Renal cortical epithelial cell (primary cell): ENCODE measurements around the gene KIFAP3. TPM values are rescaled to one million over a fixed set of nuclear protein-coding genes. Genes with fewer than 3 reads are reported as not detected.
A peak's percentile ranks its signal among the peaks of the same experiment; 100 is the strongest.
"Not testable (repeated sequence)": the region's sequence is repeated elsewhere in the genome, so short reads cannot be mapped to it uniquely, and the experiment has no call there.

ENCODE experiments used
- DNase-seq: peaks from one replicate; pipeline ENCODE4 v3.0.0-alpha.2; 2011; ENCODE audit warnings: low read depth
- total RNA-seq: library from RNA; depleted of rRNA; stranded (reverse); fragments of >200 nt; gene quantifications from 2 replicates; pipeline ENCODE4 v1.2.3, GENCODE V29; 2014

KIFAP3 gene
- total RNA-seq, 1 donor from 2014 or later, result 55.7 TPM

DNA sequence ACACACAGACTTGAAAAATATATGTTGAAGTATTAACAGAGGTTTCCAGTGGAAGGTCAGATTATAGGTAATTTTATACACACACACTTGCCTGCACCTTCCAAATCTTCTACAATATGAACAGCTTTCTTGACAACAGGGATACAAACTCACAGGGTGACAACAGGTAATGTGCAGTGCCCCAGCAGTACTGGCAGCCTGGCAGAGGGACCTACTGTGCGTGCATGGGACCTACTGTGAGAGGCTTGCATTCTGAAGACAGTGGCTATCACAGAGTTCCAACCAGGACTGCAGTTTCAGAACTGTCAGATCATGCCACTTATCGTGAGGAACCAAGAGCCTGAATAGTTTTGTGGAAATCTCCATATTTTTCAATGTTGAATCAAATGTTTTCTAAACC, 184.6 kb downstream of the KIFAP3 start:
- DNase-seq, result no peak

DNA sequence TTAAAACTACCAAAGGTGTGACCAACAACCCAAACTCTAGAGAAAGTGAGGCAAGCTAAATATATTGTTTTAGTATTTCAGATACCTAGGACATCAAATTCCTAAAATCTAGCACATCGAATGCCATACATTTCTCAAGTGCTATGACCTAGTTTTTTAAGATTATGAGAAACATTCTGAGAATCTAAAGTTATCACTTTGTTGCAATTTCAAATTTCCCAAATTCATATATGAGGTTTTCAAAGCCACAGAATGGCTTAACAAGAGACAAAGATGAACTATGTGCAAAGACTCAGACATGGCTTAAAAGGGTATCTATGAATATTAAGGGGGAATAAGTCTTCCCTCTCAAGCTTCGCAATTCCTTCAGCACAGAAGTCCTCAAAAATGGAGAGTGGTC, 187.6 kb downstream of the KIFAP3 start:
- DNase-seq, result no peak

DNA sequence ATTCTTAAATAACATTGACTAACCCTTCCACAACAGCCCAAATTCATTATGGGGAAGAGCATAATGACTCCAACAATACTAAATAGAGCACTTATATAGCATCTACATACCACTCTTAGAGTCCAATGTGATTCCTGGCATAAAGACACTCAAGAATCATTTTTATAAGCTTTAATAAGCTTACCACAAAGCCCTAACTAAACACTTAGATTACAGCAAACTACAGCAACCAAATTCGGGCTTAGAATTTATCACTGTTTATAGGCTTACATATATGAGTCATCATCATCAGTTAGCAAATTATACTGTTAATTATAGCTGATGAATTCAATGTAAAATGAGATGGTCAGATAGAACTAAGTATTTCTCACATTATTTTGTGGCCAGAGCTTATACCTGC, 188.1 kb downstream of the KIFAP3 start:
- DNase-seq, result no peak

DNA sequence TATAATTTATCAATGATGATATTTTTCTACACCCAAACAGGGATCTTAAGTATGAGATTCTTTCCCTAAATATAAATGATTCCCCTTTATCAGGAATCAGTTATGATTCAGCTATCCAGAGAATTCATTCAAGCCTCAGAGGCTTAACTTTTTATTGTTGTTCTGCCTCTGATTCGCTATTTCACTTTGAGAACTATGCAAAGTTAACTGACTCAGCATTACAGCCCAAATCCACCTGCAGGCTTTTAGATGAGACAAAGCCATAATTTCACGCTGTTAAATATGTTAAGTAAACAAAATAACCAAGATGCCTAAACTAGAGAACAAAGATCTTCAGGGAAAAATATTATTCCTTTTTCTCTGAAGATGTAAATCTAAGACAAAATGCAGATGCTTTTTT, 189.3 kb downstream of the KIFAP3 start:
- DNase-seq, result peak; percentile 29

DNA sequence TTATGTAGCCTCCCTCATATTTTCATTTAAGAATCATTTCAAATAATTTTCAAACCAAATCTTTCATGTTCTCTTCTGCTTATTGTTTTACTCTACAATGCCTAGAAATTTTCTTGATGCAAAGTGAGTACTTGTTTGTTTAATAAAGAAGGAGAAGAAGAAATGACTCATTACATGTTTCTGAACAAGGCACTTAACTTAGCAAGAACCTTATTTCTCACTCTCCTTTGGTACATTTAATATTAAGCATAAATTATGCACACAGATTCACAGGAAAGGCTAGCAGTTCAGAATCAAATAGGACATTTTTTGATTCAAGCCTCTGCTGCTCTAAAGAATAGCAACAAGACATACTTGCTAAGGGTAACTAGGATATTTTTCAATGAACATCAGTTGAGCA, 189.9 kb downstream of the KIFAP3 start:
- peak; percentile 66 for DNase-seq

DNA sequence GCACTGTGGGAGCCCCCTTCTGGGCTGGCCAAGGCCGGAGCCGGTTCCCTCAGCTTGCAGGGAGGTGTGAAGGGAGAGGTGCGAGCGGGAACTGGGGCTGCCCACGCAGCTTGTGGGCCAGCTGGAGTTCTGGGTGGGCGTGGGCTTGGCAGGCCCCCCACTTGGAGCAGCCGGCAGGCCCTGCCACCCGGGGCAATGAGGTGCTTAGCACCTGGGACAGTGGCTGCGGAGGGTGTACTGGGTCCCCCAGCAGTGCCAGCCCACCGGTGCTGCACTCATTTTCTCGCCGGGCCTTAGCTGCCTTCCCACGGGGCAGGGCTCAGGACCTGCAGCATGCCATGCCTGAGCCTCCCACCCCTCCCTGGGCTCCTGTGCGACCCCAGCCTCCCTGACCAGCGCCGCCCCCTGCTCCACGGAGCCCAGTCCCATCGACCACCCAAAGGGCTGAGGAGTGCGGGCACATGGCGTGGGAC, 192.4 kb downstream of the KIFAP3 start:
- no peak for DNase-seq

DNA sequence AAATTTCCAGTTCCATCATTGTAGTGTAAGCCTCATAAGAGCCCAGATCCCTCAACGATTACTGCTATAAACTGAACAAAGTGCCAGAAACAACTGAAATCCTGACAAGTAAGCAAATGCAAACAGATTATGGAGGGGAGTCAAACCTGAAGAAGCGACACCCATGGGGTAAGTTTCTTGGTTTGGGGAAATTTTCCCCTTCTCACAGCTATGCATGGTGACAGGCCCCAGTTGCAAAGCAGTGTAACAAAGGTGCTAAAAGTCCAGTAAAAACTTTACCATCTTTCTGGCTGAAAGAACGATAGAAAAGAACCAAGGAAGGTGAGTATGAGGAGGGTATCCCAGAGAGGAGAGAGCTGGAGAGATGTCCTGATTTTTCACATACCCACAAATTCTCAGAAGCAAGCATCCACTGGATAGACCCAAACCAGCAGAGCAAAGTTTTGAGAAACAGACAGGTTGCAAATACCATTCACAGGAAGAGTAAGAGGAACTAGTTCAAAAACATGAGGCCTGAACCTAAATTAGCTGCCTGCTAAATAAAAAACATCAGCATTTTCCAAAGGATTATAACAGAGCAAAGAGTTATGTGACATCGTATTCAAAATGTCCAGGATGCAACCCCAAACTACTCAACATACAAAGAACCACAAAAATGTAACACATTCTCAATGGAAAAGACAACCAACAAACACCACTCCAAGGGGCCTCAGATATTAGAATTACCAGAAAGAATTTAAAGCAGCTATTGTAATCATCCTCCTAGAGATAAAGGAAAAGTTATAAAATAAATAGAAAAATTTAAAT, 195.3 kb downstream of the KIFAP3 start:
- no peak for DNase-seq

DNA sequence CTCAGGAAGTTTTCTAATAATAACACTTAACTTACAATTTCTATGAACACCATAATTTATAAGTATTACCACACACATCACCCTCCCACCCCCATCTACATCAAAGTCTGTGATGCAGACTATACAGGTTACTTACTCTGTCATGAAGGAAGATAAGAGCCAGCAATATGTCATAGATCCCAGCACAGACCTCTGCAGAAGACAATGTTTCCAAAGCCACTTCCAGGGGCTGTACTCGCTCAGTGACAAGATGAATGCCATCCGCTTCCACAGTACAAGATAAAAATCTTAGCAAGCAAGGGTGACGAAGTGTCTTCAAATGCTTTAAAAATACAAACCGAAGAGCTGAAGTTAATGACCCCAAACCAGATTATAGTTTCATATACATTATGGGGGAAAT, 196.0 kb downstream of the KIFAP3 start:
- DNase-seq, result no peak

DNA sequence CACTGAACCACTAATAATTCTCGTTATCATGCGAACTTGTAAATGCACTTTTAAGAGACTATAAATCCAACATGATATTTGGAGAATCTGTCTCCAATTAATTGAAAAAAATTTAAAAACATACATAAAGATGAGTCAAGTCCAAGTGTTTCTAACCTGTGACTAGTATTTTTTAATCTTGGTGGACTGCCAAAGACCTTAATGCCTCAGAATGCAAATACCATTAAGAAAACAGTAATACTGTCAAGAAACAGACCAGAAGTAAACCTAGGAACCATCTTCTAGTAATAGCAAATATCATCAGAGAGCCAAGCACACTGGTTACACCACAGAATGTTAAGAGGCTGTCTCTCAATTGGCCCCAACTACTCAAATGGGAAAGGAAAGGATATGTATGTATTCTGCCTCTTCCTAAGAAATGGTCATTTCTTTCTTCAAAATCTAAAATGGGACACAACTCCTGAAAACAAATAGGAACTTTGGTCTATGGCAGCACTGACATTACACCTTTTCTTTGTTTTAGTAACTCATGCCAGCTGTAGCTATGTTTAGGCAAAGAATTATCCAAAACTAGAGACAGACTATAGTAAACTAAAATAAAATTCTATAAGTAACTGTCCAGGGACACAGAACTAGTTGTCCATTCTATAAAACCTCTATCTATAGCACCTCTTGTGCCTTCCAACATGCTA, 196.5 kb downstream of the KIFAP3 start:
- DNase-seq, result no peak

DNA sequence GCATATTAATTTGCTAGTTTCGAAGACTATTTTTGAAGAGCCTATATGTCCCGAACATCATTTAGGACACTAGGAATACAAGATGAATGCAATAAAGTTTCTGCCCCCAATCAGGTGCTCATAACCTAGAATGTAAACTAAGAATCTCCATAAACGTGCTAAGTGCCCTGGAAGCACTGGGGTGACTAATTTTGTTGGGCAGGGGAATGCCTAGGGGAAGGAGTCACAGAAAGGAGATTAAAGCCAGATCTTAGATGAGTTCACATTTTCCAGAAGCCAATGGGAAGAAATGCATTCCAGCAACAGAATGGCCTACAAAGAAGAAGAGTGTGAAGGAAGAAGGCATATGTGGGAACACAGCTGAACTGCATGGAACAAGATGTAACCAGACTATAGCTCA, 200.3 kb downstream of the KIFAP3 start:
- DNase-seq, result peak; percentile 36

DNA sequence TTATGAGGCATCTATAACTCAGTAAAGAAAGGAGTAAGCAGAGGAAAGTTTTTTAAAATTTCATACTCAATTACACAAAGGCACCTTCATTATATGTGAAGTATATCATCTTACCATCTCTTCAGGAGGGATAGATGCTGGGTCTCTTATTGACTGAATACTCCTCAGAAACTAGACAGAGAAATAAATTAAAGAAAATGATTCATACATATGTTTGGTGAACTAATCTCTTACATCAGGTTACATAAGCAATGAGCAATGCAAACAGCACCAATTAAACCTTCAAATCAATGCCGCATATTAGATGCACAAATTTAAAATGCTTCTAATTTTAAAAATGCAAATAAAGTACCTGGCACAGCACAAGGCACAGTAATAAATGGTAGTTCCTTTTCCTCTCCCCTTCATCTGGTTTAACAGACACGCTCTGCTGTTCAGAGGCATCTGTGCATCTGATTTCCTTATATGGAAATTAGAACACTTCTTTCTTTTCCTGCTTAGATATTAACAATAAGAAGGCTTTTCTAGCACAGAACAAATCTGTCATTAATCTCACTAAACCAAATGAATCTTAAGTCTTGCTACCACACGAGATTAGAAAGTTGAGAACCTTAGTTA, 200.8 kb downstream of the KIFAP3 start:
- no peak for DNase-seq

DNA sequence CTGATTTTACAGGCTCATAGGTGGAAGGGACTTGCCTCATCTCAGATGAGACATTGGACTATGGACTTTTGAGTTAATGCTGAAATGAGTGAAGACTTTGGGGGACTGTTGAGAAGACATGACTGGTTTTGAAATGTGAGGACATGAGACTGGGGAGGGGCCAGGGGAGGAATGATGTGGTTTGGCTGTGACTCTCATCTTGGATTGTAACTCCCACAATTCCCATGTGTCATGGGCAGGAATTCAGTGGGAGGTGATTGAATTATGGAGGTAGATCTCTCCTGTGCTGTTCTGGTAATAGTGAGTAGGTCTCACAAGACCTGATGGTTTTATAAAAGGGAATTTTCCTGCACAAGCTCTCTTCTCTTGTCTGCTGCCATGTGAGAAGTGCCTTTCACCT, 201.6 kb downstream of the KIFAP3 start:
- no peak for DNase-seq

DNA sequence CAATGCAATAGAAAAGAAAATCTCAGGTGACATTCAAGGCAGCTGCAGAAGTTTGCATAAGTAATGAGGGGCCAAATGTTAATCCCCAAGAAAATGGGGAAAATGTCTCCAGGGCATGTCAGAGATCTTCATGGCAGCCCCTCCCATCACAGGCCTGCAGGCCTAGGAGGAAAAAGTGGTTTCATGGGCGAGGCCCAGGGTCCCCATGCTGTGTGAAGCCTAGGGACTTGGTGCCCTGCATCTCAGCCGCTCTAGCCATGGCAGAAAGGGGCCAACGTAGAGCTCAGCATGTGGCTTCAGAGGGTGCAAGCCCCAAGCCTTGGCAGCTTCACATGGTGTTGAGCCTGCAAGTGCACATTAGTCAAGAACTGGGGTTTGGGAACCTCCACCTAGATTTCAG, 202.5 kb downstream of the KIFAP3 start:
- DNase-seq, result not testable (repeated sequence)

Other genes with a start within 250 kb of the KIFAP3 start
- 8.7 and 10.3 TPM in 2 replicates for gene SCYL3, start 180.8 kb downstream of the KIFAP3 start, total RNA-seq
- not detected in 2 replicates for gene NTMT2, start 71.3 kb upstream of the KIFAP3 start, total RNA-seq